Astrocyte (in vitro differentiated cells and primary cell): Measurements from ENCODE around the gene AHNAK.

ENCODE experiments used
- CTCF ChIP-seq: IDR thresholded peaks from 2 replicates; pipeline ENCODE4 v1.5.1; 2011; ENCODE audit warnings: low read depth, mild to moderate bottlenecking, inconsistent platforms, low read length, moderate library complexity; ENCODE audit not compliant: insufficient read depth
- EZH2 ChIP-seq: IDR thresholded peaks from 2 replicates; pipeline ENCODE4 v1.6.1; 2012; ENCODE audit warnings: mild to moderate bottlenecking, low read length, inconsistent platforms; ENCODE audit not compliant: insufficient read depth

- TF ChIP-seq CTCF (no peak), EZH2 (no peak)
Observed at GRCh38 chr11:62456630-62457029, 90.0 kb downstream of the AHNAK start.
